Left renal pelvis (tissue), 4 donors: ENCODE results near the gene HAO2. TPM values are rescaled to one million over a fixed set of nuclear protein-coding genes. Genes with fewer than 3 reads are reported as not detected.
"Not testable (repeated sequence)": the region's sequence is repeated elsewhere in the genome, so short reads cannot be mapped to it uniquely, and the experiment has no call there.

ENCODE experiments used
- DNase-seq, 4 donors: peaks; one replicate each; pipeline ENCODE4 v3.0.0-alpha.2; 2013; ENCODE audit warnings: low read depth in 4 of 4, low spot score in 3 of 4
- polyA plus RNA-seq, 4 donors: library from polyadenylated mRNA; unstranded; fragments of 120-200 nt; gene quantifications; one replicate each; pipeline ENCODE4 v1.2.1, GENCODE V29; 2013; ENCODE audit not compliant: insufficient read length in 4 of 4

HAO2 gene
- polyA plus RNA-seq, 4 donors: 1.4 to 100 (median 74.9) TPM

DNA sequence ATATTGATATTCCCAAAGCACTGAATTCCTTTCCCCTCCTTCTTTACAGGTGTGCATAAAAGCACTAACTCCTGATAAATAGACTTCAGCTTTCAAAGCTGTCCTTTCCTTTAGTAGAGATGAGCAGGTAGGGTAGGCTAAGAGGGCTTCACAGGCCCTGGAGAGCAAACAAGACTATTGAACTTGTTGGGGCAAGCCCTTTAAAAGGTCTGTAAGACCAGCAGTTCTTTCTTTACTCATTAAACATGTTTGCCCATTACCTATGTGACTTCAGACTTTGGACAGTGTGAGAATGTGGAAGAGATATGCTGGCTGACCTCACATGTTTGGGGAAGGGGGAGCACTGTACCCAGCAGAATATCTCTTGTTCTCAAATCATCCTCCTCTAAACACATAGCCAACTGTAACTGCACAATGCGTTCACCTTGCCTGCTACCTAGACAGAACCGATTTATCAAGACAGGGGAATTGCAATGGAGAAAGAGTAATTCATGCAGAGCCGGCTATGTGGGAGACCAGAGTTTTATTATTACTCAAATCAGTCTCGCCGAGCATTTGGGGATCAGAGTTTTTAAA lies 27.1 kb upstream of the HAO2 start:
- DNase-seq: no peak

DNA sequence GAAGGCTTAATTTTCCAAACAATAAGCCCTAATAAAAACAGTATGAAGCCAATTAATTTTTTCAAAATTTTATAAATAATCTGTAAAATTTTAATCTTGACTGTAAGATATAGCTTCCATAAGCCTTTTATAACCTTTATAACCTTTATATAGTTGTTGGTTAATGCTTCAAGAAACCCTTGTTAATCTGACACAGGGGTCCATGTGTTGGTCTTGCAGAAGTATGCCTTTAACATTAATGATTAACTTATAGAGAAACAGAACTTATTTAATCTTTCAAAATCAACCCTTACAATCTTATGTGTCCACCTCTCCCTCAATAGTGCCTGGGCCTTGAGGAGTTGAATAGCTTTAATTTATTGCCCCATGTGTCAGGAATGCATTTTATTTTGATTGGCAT lies 23.2 kb upstream of the HAO2 start:
- no peak for DNase-seq

DNA sequence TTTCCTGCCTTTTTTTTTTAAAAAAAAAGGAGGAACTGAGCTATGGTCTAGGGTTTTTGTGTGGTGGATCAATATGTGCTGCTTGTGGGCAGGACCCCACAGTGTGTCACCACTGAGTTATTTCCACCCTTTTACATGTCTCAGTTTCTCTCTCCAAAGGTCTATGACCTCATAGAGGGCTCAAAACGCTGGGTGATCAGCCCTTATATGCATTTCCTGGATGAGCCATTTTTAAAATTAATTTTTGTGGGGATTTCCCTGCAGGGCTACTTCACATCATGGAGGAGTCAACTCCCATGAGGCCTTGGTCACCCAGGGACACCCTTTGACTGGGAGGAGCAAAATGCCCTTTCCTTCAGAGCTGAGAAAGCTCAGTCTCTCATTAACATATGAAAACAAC lies 20.7 kb upstream of the HAO2 start:
- no peak for DNase-seq

DNA sequence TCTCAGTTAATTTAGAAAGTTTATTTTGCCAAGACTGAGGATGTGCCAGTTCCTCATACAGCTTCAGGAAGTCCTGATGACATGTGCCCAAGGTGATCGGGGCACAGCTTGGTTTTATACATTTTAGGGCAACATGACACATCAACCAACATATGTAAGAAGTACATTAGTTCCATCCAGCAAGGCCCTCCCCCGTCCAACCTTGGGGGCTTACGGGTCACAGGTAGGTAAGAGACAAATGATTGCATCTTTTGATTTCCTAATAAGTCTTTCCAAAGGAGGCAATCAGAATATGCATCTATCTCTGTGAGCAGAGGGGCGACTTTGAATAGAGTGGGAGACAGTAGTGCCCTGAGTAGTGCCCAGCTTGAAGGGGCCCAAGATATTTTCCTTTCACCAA lies 19.6 kb upstream of the HAO2 start:
- no peak for DNase-seq

DNA sequence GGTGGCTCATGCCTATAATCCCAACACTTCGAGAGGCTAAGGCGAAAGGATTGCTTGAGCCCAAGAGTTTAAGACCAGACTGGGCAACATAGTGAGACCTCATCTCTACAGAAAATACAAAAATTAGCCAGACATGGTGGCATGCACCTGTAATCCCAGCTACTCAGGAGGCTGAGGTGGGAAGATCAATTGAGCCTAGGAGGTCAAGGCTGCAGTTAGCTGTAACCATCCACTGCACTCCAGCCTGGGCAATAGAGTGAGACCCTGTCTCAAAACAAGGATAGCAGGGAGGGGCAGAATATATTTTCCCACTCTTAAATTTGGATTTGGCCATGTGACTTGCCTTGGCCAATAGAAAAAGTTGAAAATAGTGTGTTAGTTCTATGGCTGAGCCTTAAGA lies 17.7 kb upstream of the HAO2 start:
- DNase-seq: not testable (repeated sequence)

DNA sequence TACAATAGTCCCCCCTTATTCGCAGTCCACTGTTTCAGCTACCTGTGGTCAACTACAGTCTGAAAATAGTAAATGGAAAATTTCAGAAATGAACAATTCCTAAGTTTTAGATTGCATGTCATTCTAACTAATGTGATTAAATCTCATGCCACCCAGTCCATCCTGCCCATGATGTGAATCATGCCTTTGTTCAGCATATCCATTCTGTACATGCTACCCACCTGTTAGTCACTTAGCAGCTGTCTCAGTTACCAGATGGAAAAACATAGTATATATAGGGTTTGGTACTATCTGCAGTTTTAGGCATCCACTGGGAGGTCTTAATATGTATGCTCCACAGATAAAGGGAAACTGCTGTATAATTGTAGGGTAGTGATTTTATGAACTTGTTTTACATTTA lies 16.6 kb upstream of the HAO2 start:
- no peak for DNase-seq

DNA sequence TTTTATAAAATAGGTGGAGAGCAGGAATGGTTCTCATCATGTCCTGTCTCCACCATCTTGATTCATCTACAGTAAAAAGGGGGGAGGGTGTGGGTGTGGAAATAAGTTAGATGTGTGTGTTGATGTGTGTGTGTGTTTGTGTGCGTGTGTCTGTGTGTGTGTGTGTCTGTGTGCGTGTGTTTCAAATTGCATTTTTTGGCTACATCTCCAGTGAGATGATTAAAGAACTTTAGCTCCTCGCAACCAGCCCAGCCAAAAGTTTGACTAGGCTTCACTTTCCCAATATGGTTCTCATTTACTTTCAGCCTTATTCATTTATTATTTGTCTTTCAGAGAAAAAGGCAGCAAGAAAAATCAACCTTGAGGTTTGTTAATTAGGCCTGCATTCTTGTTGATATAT lies 14.7 kb upstream of the HAO2 start:
- DNase-seq: no peak

DNA sequence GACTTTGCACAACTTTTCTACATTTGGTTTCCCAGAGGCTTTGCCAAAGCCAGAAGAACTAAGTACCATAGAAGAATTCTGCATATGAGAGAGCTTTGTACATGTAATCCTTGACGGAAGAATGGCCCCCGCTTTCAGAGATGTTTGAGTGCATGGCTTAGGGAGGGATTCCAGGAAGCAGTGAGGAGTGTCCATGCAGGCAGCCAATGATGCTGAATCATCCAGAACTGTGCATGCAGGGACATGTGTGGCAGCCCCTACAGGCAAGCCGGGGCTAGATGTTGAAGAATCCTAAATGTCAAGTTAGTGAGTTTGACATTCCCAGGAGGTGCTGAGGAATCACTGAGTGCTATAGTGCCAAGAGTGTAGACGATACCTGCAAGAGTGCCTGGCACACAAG lies 9.9 kb upstream of the HAO2 start:
- no peak for DNase-seq

DNA sequence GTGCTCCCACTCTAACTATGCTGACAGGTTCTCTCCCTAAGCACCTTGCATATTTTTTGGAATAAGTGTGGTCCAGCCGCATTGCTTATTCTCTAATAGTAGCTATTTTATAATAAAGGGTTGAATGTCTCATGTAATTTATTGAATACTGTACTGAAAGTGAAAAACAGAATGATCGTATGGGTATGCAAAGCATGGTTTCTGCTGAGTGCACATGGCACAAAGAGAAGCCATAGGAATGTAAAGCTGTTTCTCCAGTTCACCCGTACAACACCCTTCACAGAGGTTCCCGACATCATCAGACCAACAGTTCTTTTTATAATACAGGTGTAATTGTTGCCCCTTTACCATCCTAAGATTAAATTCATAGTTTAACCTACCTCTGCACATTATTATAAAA lies 8.9 kb upstream of the HAO2 start:
- no peak for DNase-seq

DNA sequence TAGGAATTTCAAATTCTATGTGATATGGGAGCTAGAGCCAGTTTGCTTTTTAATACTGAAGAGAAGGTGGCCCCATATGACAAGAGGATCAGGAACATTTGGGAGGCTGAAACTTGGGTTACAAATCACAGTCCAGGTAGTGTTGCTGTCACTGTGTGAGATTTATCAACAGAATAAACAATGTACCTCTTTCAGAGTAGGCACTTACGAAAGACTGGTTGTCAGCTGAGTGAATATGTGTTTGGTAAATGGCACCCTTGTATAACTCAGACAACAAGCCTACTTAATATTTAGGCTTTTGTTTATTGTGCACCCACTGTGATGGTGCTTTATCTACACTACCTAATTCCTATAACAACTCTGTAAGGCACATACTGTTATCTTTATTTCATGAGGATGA lies 7.4 kb upstream of the HAO2 start:
- no peak for DNase-seq

DNA sequence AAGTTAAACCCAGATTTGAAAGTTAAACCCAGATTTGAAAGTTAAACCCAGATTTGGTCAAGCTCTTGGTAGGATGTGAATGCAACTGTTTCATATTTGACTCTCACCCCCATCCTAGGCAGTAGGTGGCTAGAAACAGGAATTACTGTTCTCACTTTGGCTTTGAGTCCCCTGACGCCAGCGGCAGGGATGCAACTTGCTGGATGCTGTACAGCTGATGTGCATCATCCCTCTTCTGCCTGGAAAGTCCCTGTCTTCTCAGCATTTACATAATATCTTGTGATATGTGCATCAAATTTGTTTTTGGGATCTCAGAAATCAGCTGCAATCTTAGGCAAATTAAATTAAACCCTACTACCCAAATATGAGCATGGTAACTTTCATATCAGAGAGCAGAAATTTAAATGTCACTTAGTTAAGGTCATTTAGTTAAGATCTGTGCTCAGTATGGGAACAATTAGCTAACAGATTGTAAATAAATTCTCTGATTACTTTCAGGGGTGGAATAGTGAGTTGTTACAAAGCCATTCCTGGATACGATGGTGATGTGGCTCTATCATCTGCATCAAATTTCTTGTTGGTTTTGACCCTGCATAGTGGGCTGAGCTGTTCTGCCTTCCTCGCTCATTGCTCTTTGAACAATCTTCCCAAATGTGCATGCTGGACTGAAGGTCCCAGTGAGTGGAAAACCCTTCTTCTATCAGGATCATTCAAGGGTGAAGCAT lies 6.8 kb upstream of the HAO2 start:
- DNase-seq: no peak

DNA sequence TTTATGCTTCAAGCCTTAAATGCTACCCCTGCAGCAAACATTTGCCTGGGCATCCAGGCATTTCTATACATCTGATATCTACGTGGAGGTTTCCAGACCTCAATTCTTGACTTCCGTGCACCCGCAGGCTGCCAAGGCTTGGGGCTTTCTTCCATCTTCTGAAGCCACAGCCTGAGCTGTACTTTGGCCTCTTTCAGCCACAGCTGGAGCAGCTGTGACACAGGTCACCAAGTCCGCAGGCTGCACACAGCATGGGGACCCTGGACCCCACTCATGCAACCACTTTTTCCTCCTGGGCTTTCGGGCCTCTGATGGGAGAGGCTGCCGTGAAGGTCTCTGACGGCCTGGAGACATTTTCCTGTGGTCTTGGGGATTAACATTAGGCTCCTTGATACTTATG lies 5.4 kb upstream of the HAO2 start:
- no peak for DNase-seq

DNA sequence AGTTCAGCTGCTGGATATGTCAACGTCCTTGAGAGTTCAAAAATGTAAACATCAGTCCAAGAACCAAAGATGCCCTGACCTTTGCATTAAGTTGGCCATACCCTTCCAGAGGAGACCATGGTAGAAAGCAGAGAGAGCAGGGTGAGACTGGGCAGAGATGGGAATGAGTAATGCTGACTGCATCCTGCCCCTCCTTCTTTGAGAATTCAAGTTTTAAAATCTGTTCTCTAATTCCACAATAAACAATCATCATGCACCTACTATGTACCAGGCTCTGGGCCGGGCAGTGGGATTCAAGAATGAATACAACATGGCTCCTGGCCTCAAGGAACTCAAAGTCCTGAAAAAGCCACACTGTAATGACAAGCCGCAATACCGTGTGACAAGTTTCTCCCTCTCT lies 3.9 kb upstream of the HAO2 start:
- no peak for DNase-seq

DNA sequence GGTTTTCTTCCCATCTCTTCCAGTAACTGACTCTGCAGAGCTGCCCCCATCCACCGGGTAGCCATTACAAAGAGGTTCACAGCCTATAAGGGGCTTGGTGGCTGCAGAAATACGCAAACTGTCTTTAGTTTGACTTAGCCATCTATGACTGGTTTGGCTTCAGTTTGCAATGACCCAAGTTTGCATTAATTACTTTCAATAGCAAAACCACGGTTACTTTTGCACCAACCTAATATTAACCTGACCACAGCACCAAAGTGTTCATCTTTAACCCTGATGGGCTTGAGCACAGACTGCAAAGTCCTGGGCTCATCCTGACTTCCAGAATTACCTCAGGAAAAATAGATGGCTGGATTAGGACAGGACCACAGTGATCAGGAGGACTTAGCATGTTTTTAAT lies 2.2 kb upstream of the HAO2 start:
- DNase-seq: no peak

DNA sequence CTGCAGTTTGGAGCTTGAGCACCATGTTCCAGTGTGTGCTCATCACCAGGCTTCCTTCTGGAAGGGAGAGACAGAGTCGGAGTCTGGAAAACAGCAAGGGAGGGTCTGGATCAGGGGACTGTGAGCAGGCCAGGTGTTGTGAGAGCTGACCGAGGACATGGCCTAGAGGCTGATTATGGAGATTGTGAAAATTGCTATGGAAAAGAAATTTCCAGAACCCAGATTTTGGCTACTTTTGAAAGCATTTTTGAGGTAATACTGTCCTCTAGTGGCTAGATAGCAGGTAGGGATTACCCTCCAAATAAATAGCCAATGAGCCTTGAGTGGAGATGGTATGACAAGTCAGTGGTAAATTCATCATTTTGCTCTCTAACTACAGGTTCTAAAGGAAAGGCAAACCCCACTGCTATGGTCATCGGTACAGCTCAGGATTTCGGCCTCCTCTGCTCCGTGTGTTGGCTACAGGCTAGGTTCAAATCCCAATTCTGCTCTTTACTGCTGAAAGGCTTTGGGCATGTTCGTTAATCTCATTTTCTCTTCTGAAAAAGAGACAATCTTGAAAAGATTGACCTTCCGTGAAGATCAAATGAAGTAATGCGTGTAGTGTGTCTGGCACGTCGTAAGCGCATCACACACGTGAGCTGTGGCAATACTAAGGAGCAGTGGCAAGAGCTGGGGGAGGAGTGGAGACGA lies 1.0 kb upstream of the HAO2 start:
- DNase-seq: peak in 2 of 4 donors; percentile 22 to 29

DNA sequence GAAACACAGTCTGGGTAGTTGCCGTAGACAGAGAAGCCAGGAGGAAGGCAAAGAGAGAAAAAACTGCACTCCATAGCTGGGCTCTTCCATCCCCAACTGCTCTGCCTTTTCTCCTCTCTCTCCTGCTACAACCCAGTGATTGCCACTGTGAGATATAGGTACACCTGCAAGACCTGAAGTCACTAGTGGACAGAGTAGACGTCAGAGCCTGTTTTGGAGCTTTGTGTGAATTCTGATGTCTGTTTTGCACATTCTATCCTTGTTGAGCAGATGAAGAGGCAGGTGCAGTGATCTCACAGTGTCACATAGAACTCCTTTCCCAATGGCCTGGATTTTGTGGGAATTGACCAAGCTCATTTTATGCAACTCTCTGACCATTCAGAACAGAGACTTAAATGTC lies 2.2 kb downstream of the HAO2 start:
- no peak for DNase-seq

DNA sequence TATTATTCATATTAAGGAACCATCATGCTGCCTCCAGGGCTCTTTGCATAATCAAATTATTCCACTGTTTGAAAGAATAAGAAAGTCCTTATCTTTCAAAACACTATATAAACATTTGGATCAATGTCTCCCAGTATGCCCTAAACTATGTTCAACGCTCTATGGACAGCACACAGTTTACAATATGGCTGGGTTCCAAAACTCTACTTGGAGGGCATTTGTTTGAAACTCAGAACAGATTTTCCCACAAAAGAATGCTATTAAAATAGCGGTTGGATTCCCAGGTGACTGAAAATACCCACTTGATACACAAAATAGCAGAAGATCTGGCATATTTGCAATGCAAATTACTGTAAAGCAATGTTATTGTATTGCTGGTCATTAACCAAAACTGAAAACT lies 3.2 kb downstream of the HAO2 start:
- DNase-seq: no peak

DNA sequence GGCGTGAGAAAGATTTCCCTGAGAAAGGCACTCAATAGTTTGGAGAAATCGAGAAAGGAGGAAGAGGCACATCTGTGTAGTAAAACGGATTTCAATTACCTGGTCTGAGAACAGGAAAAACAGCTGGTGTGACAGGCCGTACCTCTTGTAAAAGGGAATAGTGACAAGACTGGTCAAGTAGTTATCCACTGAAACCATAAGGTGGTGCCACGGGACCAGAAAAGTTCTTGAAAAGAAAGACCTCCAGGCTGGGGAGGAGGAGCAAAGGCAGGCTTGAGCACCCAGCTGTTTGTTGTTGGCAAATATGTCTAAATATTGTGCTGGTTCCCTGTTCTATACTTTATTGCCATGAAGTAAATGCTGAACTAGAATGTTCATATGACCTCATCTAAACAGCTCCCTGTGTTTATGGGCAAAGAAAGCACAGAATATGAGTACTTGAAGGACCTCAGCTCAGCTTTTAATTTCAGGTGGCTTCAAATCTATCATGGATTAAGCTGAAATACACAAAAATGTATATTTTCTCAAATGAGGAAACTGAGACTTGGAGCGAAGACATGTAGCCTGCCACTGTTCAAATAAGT lies 4.0 kb downstream of the HAO2 start:
- DNase-seq: peak; percentile 24 to 51 (median 38)

DNA sequence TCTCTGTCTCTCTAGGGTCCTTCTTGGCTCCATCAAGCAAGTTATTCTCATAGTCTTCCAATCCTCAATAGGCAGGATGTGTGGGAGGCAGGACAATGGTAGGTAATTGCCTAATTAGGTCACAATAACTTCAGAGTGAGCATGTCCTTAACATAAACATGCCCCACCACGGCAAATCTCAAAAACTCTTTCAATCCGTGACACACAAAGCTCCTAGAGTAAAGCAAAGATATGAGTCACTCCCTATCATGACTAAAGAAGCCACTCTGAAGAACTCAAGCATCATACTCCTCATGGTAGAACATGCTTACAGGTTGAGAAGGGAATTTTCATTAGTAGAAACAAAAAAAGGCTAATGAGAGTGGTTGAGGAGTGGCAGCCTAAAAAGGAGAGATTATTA lies 4.9 kb downstream of the HAO2 start:
- DNase-seq: no peak

DNA sequence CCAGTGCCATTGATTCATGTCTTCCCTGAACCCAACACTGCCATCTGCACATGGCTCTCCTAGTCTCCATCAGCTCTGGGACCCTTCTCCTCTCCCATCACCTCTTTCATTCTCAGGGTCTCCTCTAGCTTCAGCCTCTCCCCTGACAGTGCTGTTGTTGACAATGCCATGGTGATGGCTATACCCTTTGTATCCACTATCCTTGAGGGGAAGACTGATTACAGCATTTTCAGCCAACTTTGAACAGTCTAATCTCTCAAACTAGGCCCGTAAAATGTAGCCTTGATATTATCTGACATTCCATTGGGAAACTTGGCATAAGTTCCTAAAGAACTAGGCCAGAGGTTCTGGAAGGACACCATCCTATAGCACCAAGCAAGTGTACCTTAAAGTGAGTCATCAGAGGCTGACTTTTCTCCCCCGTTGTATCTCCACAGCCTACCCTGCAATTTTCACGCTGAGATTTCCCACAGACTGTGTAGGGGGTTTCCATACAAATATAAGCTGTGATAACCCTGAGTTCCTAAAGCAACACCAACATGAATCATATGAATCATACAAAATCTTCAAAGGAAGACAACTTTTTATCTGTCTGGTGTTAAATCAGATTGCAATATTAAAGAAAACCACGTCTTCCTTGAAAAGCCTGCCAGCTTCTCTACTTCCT lies 5.8 kb downstream of the HAO2 start:
- DNase-seq: no peak

DNA sequence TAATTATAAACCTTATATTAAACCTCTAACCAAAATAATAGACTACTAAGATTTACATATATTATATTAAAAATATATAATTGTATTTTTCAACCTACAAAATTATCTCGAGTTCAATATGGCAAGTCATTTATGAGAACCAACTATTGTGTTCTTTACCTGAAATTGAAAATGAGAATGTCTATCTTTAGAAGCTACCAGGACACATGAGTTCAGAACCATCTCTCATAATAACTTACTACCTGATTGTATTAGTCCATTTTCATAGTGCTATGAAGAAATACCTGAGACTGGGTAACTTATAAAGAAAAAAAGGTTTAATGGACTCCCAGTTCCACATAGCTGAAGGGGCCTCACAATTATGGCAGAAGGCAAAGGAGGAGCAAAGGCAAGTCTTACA lies 6.8 kb downstream of the HAO2 start:
- DNase-seq: no peak
